GM18498 (cell line): Measurements from ENCODE around the gene NFIA.

Experiments
- ATAC-seq: cut with Tn5 transposase; IDR thresholded peaks from one replicate; pipeline ENCODE4 v1.9.1; 2021; ENCODE audit warnings: mild to moderate bottlenecking, moderate library complexity; ENCODE audit not compliant: unreplicated experiment

Gene NFIA

DNA sequence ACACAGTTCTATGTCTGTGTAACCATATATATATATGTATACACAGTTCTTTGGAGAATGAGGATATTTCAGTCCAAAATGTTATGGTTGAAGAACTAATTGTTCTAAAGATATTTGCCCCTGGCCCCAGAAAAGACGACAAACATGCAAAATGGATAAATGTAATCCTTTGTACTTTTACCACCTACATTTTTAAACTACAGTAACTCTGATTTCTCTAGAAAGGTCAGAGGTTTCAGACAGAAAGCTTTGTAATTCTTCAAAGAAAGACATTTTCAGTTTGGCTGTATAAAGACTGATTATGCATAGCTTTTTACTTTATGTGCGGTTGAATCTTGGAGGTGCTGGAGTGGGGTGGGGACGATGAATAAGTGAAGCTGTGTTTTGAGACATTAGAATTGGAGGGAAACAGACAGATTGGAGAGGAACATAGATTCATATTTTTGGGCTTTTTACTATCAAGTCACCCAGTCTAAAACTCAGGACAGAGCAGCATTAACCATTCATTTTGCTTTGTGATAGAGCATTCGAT lies 16.6 kb downstream of the NFIA start:
- no peak for ATAC-seq

GRCh38 chr1:61100578-61100977 lies 18.2 kb downstream of the NFIA start:
- no peak for ATAC-seq

GRCh38 chr1:61101536-61101935 lies 19.2 kb downstream of the NFIA start:
- no peak for ATAC-seq

DNA sequence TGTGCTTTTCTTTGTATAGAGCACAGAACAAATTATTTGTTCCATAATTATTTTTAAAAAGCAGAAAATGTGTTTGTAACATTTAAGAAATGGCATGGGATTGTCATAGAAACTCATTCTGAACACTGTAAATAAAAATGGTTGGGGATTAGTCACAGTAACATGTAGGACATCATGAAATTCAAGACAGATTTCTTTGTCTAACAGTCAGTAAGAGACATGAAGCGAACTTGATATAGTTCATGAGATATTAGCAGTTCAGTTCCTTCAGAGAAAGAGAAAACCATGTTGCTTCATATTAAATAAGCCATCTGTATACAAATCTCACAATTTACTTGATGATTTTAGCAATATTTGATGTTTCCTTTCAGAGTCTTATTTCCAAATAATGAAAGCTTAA lies 19.7 kb downstream of the NFIA start:
- no peak for ATAC-seq

DNA sequence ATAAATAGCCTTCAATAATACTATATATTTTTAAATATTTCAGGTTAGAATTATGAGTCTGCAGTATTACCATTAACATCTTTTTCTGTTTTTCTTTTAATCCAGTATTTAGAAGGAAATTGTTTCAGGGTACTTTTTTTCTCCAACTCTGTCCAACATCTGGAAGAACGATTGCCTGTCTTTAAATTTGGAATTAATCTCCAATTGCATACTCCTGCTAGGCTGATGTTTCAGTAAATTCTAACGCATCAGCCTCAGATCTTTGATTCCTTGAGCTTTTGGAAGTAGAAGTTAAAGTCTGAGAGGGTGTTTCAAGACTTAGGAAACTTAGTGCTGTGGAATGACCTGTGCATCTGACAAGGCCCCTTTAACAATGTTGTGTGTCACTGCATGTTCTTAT lies 20.3 kb downstream of the NFIA start:
- no peak for ATAC-seq

- no peak for ATAC-seq
These were observed 21.9 kb downstream of the NFIA start for GRCh38 chr1:61104220-61104671.

- ATAC-seq = no peak
These were observed 25.3 kb downstream of the NFIA start for GRCh38 chr1:61107638-61108037.

GRCh38 chr1:61109158-61109557 lies 26.8 kb downstream of the NFIA start:
- ATAC-seq = no peak

DNA sequence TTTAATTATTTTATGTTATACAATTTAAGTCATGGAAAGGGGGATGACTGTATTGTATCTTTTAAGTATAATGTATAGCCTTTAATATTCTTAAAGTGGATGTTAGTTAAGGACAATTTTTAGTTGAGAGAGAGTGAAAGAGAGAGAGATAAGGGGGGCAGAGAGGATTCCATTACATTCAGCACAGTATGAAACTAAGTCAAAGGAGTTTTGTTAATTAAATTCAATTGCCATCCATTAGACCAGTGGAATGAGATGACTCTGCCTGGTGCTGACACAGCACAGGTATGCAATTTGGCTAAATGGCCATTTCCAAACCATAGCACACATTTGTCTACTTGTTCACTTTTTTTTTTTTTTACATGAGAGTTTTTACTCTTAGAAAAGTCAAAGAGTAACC lies 27.5 kb downstream of the NFIA start:
- no peak for ATAC-seq

GRCh38 chr1:61110554-61110953 lies 28.2 kb downstream of the NFIA start:
- no peak for ATAC-seq

- no peak for ATAC-seq
These were observed 29.0 kb downstream of the NFIA start for GRCh38 chr1:61111084-61112004.

DNA sequence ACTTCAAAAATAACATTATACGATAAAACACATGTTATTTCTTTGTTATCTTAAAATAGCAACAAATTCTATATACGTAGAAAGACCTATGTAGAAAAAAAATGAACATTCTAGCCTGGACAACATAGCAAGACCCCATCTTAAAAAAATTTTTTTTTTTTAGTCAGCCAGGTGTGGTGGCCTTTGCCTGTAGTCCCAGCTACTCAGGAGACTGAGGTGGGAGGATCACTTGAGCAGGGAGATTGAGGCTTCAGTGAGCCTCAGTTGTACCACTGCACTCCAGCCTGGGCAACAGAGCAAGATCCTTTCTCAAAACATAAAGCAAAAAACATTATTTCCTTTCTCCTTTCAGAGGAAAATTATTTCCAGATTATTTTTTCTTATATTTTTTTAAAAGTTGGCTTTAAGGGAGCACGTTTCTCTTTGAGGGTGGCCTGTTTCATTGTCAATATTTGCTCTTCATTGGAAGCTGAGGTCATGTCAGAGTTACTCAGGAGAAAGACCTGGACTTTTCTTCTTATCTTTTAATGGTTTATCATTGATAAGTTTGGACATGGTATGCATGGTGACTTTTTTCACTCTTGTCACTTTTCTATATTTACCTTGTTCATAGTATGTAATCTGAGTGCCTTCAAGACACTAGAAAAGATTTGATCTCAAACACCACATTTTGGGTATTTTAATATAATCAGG lies 32.0 kb downstream of the NFIA start:
- no peak for ATAC-seq

DNA sequence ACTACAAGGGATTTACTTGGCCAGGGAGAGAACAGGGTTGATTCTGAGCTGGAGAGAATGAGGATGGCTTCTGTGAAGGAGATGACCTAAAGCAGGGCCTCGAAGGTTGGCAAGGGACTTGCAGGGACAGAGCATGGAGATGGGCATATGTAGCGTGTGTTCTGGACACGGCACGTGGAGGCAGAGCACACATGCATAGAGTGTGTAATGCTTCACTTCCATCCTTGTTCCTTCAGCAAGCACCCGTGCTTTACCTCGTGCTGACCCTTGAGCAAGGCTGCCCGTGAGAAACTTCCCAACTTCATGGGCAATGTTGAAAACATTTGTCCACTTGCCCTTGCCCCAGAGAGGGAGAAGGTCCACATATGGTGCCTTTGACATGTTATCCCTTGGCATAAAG lies 33.1 kb downstream of the NFIA start:
- no peak for ATAC-seq

DNA sequence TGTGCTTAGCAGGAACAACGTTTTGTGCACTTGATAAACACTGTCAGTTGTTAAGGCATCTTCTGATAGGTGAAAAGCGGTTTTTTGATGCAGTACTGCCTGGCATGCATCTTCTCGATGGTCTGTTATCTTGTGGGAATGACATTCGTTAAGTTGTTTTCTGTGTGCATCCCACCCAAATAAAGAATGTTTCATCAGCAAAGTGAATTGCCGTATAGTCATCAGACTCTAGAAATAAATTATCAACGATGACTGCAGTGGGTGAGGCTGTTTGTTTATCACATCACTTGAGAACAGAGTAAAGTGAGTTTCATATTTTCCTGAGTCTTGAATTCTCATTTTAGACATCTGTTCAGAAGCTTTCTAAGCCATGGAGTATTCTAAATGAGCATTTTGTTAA lies 34.1 kb downstream of the NFIA start:
- ATAC-seq = no peak

DNA sequence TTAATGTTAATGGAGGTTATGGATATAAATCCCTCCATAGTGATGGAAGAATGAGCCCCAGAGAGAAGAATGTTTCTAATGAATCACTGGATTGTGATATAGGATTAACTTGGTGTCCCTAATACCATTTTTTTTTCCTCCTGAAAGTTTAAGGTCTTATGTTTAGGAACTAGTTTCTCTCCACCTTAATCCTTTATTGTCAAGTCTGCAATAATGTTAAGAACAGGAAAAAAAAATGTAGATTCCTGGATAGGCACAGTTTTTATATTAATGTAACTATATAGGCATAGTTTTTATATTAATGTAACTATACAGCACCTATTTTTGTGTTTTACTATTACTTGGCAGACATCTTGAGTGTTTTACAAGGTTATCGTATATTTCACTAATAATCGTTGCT lies 34.9 kb downstream of the NFIA start:
- no peak for ATAC-seq

DNA sequence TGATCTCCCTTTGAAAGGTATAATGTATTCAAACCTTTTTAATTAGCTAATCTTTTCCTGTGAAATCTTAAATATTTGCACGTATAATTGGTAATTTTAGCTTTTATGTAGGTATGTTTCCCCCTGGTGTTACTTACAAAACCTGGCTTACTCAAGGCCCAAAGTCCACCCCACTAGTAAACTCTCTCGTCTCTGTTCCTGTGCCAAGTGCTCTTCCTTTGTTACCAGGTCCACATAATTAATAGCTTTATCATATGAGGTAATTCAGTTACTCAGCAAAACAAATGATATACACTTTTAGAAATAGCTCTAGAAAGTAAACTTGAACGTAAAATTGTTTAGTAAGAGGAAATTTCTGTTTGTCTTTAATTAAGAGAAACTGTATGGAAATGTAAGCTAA lies 36.7 kb downstream of the NFIA start:
- ATAC-seq = no peak

GRCh38 chr1:61120246-61120840 lies 38.0 kb downstream of the NFIA start:
- no peak for ATAC-seq

- no peak for ATAC-seq
These were observed 38.6 kb downstream of the NFIA start for GRCh38 chr1:61120998-61121397.

- no peak for ATAC-seq
These were observed 39.3 kb downstream of the NFIA start for GRCh38 chr1:61121631-61122030.

DNA sequence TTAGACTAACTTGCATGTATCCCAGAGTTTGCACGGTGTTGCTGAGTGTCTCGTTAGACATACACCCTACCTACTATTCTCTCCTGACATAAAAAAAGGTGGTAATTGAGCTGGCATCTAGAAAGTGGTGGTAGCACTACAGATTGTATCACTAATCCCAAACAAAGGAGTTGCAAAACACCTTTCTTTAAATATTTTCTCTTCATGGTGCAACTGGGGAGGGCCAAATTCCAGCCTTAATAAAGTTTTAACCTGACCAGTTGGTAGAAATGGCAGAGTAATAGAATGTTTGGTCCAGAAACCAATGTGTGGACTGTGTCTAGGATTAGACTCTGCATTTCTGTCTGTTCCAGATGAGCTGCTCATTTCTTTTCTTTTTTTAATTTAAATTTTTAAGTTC lies 40.0 kb downstream of the NFIA start:
- no peak for ATAC-seq

GRCh38 chr1:61123326-61123725 lies 41.0 kb downstream of the NFIA start:
- no peak for ATAC-seq

GRCh38 chr1:61124078-61124477 lies 41.7 kb downstream of the NFIA start:
- ATAC-seq = no peak
